Fibroblast of villous mesenchyme (primary cell): Measurements from ENCODE around the gene RPL37A. TPM values are rescaled to one million over a fixed set of nuclear protein-coding genes. Genes with fewer than 3 reads are reported as not detected.
A peak's percentile ranks its signal among the peaks of the same experiment; 100 is the strongest.

Experiments used
- DNase-seq: peaks from one replicate; pipeline ENCODE4 v3.0.0-alpha.2; 2010; ENCODE audit warnings: low read depth
- H3K4me3 ChIP-seq: 2 replicates; pipeline ENCODE4 v1.5.1; 2011; ENCODE audit warnings: low read depth, mild to moderate bottlenecking, low read length
- total RNA-seq: library from RNA; depleted of rRNA; stranded (reverse); fragments of >200 nt; gene quantifications from 2 replicates; pipeline ENCODE4 v1.2.3, GENCODE V29; 2012
- TF ChIP-seq, protein P1 (sequence below): IDR thresholded peaks from 2 replicates; pipeline ENCODE4 v1.5.1; 2012; ENCODE audit warnings: low read depth, mild to moderate bottlenecking, low read length; ENCODE audit not compliant: insufficient read depth

The RPL37A gene
- total RNA-seq, 1 donor: 822 TPM

DNA sequence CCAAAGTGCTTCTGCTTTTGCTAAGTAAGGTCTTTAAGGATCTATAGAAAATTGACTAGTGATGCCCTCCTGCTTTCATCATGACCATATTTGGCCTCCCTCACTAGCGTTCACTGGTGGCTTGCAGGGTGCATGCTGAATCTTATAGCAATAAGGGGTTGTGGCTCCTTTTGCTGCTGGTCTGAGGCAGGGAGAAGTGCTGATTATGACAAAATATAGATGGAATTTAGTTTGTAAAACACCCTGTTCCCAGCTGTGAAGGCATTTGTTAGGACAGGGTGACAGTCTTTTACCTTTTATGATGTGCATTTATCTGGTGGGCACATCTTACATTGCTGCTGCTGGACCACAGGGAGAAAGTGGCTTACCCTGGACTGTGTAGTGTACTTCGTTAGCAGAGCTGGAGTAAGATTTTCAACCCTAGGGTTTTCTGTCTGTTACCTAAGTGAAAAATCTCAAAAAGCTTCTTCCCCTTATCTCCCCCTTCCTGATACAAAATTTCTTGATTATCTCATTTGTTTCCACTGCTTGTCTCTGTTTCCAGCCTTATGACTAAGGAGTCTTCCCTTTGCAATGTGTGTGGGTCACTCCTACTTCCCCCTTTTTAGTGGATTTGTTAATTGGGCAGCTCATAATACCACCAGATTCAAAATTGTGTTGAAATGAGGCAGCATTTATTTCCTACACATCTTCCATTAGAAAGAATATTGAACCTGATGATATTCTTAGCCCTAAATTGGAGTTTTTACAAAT is 21.2 kb upstream of the RPL37A start:
- H3K4me3 ChIP-seq: no peak overlapping the region
- TF ChIP-seq, protein P1, sequence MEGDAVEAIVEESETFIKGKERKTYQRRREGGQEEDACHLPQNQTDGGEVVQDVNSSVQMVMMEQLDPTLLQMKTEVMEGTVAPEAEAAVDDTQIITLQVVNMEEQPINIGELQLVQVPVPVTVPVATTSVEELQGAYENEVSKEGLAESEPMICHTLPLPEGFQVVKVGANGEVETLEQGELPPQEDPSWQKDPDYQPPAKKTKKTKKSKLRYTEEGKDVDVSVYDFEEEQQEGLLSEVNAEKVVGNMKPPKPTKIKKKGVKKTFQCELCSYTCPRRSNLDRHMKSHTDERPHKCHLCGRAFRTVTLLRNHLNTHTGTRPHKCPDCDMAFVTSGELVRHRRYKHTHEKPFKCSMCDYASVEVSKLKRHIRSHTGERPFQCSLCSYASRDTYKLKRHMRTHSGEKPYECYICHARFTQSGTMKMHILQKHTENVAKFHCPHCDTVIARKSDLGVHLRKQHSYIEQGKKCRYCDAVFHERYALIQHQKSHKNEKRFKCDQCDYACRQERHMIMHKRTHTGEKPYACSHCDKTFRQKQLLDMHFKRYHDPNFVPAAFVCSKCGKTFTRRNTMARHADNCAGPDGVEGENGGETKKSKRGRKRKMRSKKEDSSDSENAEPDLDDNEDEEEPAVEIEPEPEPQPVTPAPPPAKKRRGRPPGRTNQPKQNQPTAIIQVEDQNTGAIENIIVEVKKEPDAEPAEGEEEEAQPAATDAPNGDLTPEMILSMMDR: no peak
- DNase-seq: no peak

DNA sequence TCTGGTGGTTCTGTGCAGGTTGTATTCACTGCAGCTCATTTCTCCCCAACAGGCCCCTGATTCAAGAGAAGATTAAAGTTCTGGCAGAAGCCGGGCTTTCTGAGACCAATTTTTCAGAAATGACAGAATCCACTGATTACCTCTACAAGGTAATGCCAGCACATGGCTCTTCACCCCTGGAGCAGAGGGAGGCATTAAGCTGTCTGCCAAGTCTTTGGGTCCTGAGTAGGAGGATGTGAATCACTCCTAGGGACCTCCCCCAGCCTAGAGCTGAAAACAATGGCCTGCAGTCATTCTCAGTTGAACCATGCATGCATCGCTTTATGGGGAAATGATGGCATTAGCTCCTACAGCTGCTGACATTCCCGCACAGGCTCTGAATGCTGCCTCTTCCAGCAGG is 20.5 kb upstream of the RPL37A start:
- TF ChIP-seq, protein P1: no peak
- no peak overlapping the region for H3K4me3 ChIP-seq
- DNase-seq: peak; percentile 48

DNA sequence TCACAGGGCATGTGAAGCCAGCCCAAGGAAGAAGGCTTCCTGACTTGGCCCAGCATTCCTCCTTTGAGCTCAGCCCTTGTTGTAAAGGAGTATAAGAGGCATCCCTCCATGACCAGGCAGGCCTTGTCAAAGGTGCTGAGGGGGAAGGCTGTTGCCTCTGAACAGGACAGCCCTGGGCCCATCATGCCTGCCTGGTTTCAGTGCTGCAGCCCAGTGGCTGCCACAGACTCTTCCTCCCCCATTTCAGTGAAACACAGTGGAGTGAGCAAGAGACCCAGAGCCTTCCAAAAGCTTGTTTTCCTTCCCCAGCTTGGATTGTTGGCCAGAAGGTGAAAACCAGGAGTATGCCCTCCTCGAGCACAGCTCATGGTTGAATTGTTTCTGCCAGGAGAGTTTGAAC is 19.9 kb upstream of the RPL37A start:
- DNase-seq: no peak
- H3K4me3 ChIP-seq: no peak overlapping the region
- TF ChIP-seq, protein P1: no peak

DNA sequence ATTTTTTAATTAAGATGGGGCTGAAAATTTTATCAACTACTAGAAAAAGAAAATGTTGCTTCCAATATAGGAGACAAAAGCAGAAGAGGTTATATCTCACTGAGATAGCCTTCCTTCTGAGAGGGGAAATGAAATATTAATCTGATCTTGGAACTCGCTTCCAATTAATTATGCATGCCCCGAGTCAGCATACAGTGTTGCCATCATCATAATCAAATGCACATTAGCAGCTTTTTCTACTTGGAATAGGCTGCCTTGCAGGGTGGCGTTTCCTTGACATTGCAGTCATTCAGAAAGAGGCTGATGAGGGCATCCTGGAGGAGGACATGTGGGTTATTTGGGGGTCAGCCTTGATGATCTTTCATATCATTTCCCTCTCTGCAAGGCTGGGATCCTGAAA is 18.4 kb upstream of the RPL37A start:
- TF ChIP-seq, protein P1: no peak
- no peak overlapping the region for H3K4me3 ChIP-seq
- DNase-seq: no peak

DNA sequence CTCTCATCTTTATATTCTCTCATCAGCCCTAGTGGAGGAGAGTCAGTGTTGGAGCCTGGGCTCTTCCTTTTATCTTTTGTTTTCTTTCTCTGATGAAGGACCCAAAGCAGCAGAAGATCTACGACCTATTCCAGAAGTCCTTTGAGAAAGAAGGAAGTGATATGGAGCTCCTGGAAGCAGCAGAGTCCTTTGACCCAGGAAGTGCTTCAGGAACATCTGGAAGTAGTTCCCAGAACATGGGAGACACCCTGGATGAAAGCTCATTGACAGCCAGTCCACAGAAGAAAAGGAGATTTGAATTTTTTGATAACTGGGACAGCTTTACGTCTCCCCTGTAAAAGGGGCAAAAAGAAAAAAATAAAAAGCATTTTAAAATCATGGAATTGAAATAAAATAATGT is 16.0 kb upstream of the RPL37A start:
- no peak overlapping the region for H3K4me3 ChIP-seq
- DNase-seq: no peak
- TF ChIP-seq, protein P1: no peak

DNA sequence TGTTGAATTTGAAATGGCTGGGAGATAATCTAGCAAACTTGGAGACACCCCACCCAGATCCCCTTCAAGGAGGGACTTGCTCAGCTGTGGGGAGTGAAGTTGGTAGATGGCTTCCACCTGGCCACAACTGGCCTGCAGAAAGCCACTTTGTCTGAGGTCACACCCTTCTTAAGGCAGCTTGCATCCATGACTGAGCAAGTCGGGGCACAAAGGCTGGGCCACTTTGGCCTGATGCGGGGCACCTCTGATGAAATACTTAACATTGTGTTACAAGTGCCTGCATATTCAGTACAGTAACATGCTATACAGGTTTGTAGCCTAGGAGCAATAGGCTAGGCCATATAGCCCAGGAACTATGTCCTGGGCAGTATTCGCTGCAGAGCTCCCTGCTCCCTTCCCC is 13.4 kb upstream of the RPL37A start:
- TF ChIP-seq, protein P1: no peak
- no peak overlapping the region for H3K4me3 ChIP-seq
- no peak for DNase-seq

DNA sequence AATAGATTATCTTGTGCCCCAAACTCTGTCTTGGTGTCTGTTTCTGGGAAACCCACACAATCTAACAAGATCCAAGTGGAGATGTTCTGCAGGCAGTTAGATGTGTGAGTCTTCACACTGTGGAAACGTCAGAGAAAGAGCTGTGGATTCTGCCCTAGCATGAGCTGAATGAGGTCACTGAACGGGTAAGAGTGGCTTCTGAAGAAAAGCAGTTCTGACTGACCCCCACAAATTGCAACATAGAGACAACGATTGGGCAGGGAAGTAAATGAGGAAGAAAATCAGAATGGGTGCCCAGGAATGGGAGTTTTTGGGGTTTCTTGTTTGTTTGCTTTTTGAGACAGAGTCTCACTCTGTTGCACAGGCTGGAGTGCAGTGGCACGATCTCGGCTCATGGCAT is 12.9 kb upstream of the RPL37A start:
- no peak for DNase-seq
- H3K4me3 ChIP-seq: no peak overlapping the region
- TF ChIP-seq, protein P1: no peak
